ENCODE results near the gene MRPS5.

MRPS5 gene

DNA sequence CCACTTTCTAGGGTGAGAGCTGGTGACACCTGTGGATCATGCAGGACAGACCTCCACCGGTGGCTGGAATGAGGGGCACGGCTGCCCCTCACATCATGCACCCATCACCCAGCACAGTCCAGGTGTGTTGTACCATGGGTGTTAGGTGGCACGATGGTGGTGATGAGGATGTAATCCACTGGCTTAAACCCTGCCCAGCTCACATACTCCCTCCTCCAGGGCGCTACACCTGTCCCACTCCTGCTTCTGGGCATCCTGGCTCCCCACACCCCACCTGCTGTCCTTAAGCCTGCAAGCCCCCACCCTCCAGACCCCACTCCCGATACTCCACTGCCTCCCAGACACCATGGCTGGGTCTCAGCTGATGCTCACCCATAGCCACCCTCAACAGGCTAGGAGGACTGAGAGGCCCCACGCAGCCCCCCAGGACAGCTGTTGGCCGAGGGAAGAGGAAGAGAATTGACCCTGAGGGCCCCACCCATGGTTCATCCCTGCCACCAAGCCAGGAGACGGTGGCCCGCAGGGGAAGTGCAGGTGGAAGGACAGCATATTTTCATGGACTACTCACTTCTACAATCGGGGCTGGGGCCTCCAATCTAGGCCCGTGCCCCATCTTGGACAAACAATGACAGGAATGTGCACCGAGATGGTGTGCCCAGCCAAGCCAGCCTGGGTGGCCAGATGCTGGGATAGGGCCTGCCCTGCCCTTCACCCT lies 61.8 kb downstream of the MRPS5 start:
- DNase-seq, result no peak

DNA sequence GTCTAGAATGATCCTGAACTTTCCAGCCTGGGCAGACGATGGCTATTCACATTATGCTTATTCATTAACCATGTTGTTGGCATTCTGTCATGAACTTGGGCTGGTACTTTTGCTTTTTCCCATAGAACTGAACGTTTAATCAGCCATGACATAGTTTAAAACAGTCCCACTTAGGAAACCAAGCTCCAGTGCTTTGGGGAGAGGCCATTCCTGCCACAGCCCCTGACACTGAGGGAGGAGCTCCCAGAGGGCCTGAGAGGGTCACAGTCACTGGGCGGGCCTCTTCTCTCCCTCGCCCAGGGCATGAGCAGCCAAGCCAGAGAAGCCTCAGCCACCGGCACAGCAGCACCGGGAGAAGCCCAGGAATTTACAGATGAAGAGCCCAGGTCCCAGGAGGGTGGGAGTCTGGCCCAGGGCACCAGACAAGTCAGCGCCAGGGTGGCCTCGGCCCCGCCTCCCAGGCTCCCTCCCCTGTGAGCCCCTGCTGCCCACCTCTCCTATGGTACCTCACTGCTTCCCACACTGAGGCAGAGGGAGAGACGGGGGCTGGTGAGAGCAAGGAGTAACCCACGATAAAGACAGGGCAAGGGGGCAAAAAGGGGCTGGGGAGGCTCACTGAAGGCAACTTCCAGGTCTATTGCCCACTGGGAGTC lies 62.5 kb downstream of the MRPS5 start:
- DNase-seq, result no peak

DNA sequence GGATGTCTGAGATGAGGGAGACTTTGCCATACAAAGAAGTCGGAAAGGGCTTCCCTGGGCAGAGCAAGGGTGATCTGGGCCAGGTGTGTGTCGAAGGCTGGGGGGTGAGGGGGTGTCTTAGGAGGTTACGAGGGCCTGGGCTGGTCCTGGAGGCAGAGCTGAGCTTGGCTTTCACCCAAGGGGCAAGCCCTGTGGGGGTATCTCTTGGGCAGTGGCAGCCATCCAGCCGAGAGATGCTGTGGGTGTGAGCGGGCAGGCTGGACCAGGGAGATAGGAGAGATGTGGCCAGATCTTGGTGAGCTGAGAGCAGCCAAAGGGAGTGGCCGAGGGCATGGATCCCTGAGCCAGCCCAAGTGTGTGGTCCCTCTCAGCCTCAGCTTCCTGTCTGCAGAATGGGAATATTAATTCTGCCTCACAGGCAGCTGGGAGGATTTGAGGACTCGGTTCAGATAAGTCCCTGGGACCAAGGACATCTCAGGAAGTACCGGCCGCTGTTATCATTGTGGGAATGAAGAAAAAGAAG lies 63.1 kb downstream of the MRPS5 start:
- DNase-seq, result no peak

DNA sequence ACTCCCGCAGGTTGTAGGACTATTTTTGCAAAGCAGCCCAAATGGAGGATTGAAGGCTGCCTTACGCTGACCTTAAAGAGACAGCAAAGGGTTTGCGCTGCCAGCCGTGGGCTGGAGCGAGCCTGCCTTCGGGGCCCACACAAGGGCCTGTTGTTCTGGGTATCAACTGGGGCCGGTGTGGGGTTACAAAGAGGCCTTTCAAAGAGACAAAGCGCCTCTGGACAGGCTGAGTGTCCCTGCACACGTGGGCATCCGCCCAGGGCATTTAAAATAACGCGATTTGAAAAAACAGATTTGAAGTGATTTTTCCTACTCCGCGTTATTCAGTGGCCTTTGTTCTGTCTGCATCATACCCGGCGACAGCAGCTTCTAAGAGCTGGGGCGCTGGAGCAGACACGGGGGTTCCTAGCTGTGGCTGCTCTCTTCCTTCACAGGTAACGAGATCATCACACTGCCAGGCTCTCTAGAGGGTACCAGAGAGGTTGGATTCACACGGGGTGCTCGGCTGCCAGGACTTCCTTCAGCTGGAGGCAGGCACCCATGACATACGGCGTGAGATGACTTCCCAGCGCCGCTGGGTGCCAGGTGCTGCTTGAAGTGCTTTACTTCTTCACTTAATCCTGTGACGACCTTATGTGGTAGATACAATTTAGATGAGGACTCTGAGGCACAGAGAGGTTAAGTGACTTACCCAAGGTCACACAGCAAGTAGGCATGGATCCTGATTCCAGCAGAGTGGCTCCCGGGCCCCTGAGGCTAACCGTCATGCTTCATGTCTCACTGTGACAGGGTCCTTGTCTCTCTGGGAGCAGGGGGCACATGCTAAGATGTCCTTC lies 63.9 kb downstream of the MRPS5 start:
- no peak for DNase-seq

DNA sequence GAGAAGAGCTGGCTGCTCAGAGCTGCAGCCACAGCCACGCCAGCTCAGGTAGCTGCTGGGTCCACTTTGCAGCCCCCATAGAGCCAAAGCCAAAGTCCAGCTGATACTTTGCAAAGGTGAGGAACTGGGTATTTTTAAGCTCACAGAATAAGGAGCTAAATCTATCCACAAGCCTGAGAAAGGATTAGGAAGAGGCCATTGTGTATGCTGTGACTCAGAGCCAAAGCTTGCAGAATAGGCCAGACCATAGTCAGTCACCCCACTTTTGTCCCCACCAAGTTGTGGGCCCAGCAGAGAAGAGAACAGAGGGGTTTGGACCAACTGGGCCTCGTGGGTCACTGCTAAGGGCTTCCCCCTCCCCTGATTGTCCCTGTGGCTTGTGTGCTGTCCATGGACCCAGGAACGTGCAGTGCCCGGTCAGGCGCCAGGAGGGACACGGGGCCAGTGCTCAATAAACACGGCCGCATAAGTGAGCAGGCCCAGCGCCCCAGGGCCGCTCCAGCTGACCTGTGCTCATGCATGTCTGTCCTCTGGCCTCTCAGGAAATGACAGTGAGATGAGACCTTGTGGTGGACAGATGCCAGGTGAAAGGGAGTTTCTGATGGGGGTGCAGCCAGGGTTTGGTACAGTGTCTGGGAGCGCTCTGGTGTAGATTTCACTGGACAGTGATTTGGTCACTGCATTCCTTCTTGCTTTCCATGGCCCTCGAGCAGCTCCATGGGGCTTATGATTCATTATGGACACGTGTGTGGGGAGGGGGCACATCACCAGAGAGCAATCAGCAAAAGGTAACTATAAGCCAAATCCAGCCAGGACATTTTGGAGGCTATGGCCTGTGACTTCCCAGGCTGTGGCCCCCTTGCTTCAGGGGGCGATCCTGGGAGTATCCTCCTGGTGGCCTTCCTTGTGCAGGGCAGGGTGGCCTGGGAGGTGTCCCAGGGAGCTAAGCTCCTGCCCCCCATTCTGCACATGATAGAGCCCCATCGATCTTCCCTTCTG lies 64.8 kb downstream of the MRPS5 start:
- no peak for DNase-seq

DNA sequence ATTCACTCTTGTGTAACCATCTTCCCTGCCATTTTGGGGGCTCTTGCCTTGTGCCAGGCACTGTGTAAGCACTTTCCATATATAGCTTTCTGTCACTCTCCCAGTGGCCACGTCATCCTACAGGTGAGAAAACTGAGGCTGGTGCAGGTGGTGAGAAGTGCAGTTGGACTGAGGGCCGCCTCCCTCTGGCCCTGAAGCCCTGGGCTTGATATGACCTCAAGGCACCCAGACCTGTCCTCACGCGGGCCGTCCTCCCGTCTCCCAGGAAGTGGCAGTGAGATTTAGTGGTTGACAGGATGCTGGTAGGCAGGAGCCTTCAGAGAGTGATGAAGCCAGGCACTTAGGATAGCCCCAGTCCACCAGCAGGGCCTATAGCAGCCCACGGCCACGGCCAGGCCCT lies 65.6 kb downstream of the MRPS5 start:
- no peak for DNase-seq

DNA sequence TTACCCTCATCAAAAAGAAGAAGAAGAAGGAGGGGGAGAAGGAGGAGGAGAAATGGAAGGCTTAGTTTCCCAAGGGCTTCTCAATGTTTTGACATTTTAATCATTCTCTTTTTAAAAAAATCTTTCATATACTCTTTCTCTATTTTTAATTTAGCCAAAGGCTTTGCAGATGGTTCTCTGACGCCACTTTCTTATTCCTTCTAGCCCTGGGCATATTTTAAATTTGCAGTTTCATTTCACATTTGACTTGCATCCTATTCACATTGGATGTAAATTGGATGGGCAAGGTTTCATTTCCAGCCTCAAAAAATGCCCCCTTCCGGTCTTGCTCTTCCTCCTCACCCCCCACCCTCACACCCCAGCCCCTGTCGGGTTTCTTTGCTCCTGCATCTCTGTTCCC lies 66.3 kb downstream of the MRPS5 start:
- no peak for DNase-seq

DNA sequence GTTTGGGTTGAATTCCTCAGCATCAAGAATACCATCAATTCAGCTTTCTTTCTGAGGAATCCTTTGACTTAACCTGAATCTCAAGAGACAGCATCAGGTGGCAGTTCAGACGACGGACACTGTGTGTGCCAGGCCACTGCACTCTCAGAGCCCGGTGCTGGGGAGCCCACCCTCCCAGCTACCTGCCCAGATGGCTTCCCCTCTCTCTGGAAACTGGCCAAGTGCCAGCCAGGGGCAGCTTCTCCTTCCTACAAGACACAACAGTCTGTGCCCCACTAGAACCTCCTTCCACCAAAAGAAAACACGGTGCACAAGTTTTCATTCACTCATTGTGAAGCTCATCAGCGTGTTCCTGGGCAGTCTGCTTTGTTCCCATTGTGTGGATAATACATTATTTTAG lies 67.6 kb downstream of the MRPS5 start:
- DNase-seq, result no peak

DNA sequence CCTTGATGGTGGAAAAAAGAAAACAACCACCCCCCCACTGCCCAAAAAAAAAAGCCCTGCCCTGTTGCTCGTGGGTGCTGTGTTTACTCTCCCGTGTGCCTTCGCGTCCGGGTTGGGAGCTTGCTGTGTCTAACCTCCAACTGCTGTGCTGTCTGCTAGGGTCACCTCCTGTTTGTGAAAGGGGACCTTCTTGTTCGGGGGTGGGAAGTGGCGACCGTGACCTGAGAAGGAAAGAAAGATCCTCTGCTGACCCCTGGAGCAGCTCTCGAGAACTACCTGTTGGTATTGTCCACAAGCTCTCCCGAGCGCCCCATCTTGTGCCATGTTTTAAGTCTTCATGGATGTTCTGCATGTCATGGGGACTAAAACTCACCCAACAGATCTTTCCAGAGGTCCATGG lies 68.1 kb downstream of the MRPS5 start:
- no peak for DNase-seq

DNA sequence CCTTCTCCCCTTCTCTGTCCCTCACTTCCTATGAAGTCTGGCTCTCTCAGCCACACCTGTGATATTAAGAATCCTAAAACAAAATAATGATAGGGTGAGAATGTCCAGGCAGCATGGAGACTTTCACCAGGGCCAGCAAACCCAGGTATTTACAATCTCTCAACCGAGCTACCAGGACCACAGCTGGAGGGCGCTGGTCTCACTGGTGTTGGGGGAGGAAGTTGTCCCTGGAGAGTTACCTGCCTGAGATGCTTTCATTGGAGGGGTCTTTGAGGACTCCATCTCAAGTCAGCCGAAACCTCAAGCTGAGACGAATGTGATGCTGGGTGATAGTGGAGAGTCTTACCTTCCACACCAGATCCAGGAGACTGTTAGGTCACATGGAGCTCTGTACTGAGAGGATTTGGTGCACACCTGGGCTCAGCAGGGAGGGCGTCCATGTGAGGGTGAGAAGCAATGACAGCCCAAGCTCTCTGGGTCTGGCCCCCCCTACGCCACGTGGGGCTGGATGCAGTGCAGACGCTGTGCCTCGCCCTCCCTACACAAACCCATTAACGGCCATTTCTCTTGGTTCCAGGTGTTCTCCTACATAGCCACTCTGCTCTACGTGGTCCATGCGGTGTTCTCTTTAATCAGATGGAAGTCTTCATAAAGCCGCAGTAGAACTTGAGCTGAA lies 68.7 kb downstream of the MRPS5 start:
- no peak for DNase-seq

DNA sequence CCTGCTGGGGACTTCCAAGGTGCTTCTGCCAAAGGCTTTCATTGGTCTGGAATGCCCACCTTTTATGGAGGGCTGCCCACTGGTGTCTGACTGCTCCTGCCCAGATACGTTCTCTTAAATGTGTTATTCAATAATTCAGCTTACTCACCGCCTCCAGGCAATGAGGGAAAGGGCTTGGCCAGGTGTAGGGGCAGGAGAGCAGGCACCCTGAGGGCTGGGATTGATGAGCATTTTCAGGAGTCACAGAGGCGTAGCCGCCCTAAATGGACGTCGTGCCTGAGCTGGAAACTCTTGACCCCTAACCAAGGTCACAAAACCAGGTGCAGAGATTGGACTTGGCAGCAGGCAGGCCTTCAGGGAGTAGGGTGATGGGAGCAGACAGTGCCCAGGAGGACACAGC lies 69.3 kb downstream of the MRPS5 start:
- DNase-seq, result no peak

DNA sequence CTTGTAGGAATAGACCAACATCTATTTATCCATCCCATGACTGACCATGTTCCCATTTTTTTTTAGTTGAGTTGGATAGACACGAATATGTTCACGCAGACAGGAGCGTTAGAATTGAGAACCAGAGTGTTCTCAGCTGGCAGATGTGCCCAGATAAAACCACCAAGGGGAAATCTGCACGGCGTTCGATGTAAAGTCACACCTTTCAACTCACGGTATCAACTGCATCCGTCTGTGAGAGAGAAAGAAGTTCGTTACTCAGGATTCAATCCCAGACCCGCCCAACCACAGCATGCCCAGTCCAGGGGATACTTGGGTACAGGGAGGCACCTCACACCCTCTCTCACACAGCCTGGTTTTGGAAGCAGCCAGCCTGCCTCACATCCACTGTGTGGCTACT lies 70.0 kb downstream of the MRPS5 start:
- no peak for DNase-seq

DNA sequence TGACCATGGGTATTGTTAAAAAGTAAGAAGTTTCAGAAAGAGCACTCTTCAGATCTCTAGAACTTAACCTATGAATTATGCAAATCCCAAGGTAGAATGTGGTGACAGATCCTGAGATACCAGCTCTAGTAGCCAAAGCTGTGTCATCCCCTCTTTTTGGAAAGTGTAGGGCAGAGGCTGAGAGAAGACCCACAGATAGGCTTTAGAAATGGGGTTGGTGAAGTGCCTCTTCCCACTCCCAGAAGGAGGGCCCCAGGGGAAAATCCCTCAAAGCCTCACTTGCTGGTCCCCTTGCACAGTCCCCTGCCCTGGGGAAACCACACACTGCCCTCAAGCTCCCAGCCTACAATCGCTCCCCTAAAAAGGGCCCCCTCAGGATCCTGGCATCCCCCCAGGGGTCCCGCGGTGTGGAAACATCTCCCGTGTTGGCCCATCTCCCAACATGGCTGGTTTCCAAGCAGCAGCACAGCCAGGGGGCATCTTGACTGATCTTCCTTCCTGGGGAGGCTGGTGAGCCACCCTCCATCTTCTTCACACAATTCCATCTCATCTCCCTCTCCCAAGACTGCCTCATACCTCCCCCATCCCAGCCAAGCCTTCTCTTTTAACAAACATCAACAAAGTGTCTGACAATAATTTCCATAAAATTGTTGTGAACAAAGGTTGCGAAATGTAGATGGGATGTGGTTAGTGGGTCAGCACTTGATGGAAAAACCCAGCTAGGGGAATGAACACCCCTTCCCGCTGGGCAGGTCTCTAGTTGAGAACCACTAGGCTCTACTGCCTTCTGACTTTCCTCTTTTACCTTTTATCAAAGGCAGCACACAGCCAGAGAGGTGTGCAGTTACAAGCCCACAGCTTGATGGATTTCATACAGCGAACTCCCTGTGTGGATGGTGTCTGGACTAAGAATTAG lies 71.0 kb downstream of the MRPS5 start:
- no peak for DNase-seq

DNA sequence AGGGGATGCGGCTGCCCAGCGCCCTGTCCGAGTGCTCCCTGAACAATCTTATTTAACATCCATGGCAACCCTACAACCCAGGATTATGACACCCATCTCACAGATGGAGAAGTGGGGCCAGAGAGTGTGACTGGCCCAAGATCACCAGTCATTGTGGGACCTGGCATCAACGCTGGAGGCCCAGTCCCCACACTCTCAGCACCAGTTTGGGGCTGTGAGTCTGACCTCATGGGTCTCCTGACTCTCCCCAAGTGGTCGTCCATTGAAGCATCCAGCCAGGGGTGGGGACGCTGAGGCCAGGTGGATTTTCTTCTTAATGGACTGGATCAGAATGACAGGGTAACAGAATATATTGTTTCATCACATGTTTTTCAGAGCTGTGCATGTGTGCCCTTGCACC lies 71.6 kb downstream of the MRPS5 start:
- DNase-seq, result no peak

DNA sequence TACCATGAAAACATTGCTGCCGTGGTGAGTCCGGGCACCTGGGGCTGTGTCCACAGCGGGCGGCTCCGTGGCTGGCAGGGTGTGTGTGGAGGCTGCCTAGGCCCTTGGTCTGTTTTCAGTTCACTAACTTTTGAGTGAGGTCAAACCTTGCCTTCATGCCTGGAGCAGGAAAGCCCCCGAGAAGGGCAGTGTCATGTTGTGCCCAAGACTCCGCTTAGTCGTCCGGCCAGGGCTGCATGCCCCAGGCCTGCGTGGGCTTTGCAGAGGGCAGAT lies 72.0 kb downstream of the MRPS5 start:
- no peak for DNase-seq

DNA sequence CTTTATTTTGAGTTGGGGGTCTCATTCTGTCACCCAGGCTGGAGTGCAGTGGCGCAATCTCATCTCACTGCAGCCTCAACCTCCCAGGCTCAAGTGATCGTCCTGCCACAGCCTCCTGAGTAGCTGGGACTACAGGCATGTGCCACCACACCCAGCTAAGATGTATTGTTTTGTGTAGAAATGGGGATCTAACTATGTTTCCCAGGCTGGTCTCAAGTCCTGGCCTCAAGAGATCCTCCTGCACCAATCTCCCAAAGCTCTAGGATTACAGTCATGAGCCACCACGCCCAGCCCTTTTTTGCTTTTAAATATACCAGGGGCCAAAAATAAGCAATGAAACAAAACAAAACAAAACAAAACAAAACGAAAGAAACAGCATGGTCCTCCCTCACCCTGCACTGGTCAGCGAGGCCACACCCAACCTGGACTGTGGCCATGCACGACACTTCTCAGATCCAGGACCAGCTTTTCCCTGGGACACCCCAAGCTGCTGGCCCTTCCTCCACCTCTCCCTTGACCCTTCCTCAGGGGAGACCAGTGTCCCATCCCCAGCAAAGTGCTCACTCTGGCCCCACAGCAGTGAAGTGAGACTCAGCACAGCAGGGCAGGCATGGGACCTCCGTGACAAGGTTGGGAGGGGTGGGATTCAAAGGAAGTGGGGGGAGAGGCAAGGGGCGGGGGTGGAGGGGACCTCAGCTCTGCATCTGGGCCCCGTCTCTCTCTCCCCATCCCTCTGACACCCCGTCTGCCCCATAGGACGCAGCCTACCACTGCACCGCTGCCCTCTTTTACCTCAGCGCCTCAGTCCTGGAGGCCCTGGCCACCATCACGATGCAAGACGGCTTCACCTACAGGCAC lies 72.6 kb downstream of the MRPS5 start:
- no peak for DNase-seq

DNA sequence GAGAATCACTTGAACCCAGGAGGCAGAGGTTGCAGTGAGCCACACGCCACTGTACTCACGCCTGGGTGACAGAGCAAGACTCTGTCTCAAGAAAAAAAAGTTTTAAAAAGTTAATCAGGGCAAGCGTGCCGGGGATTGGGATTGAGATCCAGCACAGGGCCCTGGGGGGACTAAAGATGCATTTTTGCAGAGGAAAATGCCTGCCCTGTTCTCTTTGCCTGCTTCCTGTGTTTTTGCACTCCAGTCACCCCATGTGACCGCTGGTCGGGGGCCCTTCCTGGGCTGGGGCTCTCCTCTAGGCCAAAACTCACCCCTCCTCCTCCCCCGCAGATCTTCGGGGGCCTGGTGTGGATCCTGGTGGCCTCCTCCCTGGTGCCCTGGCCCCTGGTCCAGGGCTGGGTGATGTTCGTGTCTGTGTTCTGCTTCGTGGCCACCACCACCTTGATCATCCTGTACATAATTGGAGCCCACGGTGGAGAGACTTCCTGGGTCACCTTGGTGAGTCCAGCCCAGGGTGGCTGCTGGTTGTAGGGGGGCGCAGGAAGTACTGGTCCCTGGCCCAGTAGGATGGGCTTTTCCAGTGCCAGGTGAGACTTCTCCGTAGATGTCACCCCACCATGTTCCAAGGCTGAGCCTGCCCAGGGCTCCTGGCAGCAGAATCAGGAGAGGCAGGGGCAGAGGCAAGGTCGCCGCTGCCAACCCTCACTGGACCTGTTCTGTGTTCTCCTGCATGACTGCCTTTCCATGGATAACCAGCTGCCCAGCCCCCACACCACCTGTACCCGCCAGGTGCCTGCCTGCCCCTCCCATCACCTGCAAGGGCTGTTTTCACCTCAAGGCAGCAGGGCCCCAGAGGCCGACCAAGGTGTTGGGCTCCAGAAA lies 73.7 kb downstream of the MRPS5 start:
- no peak for DNase-seq

DNA sequence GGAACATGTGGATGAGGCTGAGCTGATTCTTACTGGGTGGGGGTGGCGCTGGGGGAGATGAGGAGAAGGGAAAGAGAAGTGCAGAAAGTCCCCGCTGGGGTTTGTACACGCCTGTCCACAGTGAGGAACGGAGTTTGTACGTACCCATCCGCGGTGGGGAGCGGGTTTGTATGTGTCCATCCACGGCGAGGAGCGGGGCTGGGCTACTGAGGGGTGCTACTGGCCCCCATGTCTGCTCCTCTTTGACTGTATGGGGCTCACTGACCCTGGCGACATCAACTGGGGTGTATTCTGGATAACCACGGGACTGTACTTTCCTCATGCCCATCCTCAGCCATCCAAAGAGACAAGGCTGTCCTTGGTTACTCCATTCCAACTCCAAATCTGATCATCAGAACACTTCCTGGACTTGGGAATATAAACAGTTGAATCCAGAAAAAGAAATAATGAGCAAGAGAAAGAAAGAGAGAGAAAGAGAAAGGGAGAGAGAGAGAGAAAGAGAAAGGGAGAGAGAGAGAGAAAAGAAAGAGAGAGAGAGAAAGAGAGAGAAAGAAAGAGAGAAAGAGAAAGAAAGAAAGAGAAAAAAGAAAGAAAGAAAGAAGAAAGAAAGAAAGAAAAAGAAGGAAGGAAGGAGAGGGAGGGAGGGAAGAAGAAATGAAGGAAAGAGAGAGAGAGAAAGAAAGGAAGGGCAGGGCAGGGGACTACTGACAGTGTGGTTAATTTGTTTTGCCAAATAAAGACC lies 75.1 kb downstream of the MRPS5 start:
- DNase-seq, result no peak

Measured in activated CD8-positive, alpha-beta memory T cell treated with anti-CD3 and anti-CD28 coated beads for 24 hours (primary cell).